ENCODE measurements around the gene ASTN2. TPM values are rescaled to one million over a fixed set of nuclear protein-coding genes. Genes with fewer than 3 reads are reported as not detected.

Gene ASTN2
- total and polyA plus RNA-seq, 7 donors: 0.60 to 7.5 (median 2.2) TPM

GRCh38 chr9:117232281-117232680, 182.6 kb downstream of the ASTN2 start:
- intact Hi-C loops (cut with DNase I): no loop called here
- 70 to 83% methylated on average over 1 of the region's 1 CpG for WGBS, 2 donors
- TF ChIP-seq POLR2A (IDR thresholded peaks at IDR 0.05): no peak
- no peak for TF ChIP-seq EP300 (IDR thresholded peaks at IDR 0.05)
- TF ChIP-seq, protein P1, sequence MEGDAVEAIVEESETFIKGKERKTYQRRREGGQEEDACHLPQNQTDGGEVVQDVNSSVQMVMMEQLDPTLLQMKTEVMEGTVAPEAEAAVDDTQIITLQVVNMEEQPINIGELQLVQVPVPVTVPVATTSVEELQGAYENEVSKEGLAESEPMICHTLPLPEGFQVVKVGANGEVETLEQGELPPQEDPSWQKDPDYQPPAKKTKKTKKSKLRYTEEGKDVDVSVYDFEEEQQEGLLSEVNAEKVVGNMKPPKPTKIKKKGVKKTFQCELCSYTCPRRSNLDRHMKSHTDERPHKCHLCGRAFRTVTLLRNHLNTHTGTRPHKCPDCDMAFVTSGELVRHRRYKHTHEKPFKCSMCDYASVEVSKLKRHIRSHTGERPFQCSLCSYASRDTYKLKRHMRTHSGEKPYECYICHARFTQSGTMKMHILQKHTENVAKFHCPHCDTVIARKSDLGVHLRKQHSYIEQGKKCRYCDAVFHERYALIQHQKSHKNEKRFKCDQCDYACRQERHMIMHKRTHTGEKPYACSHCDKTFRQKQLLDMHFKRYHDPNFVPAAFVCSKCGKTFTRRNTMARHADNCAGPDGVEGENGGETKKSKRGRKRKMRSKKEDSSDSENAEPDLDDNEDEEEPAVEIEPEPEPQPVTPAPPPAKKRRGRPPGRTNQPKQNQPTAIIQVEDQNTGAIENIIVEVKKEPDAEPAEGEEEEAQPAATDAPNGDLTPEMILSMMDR (IDR thresholded peaks at IDR 0.05): no peak
- no peak for TF ChIP-seq POLR2AphosphoS5 (IDR thresholded peaks at IDR 0.05)
- H3K4me1 ChIP-seq: no peaks in the 10 kb centered on the region
- no peak overlapping the region for H3K27ac ChIP-seq
- peaks cover 0 to 4% (median 0%) of the 10 kb centered on the region in 3 donors for H3K27me3 ChIP-seq
- H3K4me3 ChIP-seq: no peak overlapping the region
- no peaks in the 10 kb centered on the region for H3K36me3 ChIP-seq
- DNase-seq: no peak
- no peaks in the 10 kb centered on the region for H3K9me3 ChIP-seq

- Histone ChIP-seq H3K27ac (no peak overlapping the region), H3K36me3 (no peaks in the 10 kb centered on the region), H3K4me3 (no peak overlapping the region), H3K9me3 (no peaks in the 10 kb centered on the region), H3K4me1 (no peaks in the 10 kb centered on the region), H3K27me3 (peaks cover 0 to 4% (median 0%) of the 10 kb centered on the region in 3 donors)
- intact Hi-C loops (cut with DNase I): no loop called here
- DNase-seq: no peak
- 0 to 40% methylated on average over 1 of the region's 1 CpG for WGBS, 2 donors
- TF ChIP-seq EP300 (IDR thresholded peaks at IDR 0.05) (no peak), POLR2A (IDR thresholded peaks at IDR 0.05) (no peak), POLR2AphosphoS5 (IDR thresholded peaks at IDR 0.05) (no peak)
- TF ChIP-seq, protein P1 (IDR thresholded peaks at IDR 0.05): no peak
Observed at GRCh38 chr9:117231012-117231411, 183.8 kb downstream of the ASTN2 start.

- Histone ChIP-seq H3K27me3 (no peaks in the 10 kb centered on the region), H3K36me3 (no peaks in the 10 kb centered on the region), H3K27ac (no peak overlapping the region), H3K4me1 (no peaks in the 10 kb centered on the region), H3K9me3 (no peaks in the 10 kb centered on the region), H3K4me3 (no peak overlapping the region)
- no peak for TF ChIP-seq POLR2A (IDR thresholded peaks at IDR 0.05)
- TF ChIP-seq EP300 (IDR thresholded peaks at IDR 0.05): no peak
- no peak for TF ChIP-seq POLR2AphosphoS5 (IDR thresholded peaks at IDR 0.05)
- TF ChIP-seq, protein P1 (IDR thresholded peaks at IDR 0.05): no peak
- intact Hi-C loops (cut with DNase I): no loop called here
- no peak for DNase-seq
- WGBS, 2 donors: 59 to 74% methylated on average over 4 of the region's 4 CpGs
Observed at GRCh38 chr9:117224695-117225094, 190.2 kb downstream of the ASTN2 start.

DNA sequence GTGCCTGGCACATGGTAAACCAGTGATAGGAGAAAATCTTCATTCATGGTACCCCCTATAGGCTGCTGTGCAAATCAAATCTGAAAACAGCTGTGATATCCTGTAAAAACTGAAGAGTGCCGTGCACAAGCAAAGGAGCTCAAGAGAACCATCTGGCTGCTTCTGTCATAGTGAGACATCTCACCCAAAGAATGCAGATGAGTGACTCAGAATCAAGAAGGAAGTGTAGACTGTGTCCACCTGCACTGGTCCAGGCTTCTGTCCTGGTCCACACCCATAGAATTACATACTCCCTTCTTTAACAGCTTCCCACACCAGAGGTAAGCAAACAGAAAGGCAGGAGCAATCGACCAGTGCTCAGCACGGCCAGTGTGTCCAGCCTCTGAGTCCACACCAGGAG, 195.9 kb downstream of the ASTN2 start:
- Histone ChIP-seq H3K4me3 (no peak overlapping the region), H3K9me3 (no peaks in the 10 kb centered on the region), H3K27me3 (no peaks in the 10 kb centered on the region), H3K27ac (no peak overlapping the region), H3K36me3 (no peaks in the 10 kb centered on the region), H3K4me1 (no peaks in the 10 kb centered on the region)
- 20 to 70% methylated on average over 3 of the region's 3 CpGs for whole genome bisulfite sequencing, 2 donors
- intact Hi-C loops (cut with DNase I): no loop called here
- TF ChIP-seq POLR2AphosphoS5 (IDR thresholded peaks at IDR 0.05) (no peak), EP300 (IDR thresholded peaks at IDR 0.05) (no peak), POLR2A (IDR thresholded peaks at IDR 0.05) (no peak)
- TF ChIP-seq, protein P1 (IDR thresholded peaks at IDR 0.05): no peak
- DNase-seq: no peak

- TF ChIP-seq EP300 (IDR thresholded peaks at IDR 0.05): no peak
- TF ChIP-seq, protein P1 (IDR thresholded peaks at IDR 0.05): no peak
- no peak for TF ChIP-seq POLR2A (IDR thresholded peaks at IDR 0.05)
- TF ChIP-seq POLR2AphosphoS5 (IDR thresholded peaks at IDR 0.05): no peak
- no peaks in the 10 kb centered on the region for H3K4me1 ChIP-seq
- intact Hi-C loops (cut with DNase I): no loop called here
- H3K9me3 ChIP-seq: no peaks in the 10 kb centered on the region
- H3K4me3 ChIP-seq: no peak overlapping the region
- H3K27me3 ChIP-seq: no peaks in the 10 kb centered on the region
- no peaks in the 10 kb centered on the region for H3K36me3 ChIP-seq
- DNase-seq: no peak
- no peak overlapping the region for H3K27ac ChIP-seq
- WGBS, 2 donors: 94 to 95% methylated on average over 23 of the region's 23 CpGs
Observed at GRCh38 chr9:117214416-117214815, 200.4 kb downstream of the ASTN2 start.

All from sigmoid colon (tissue), 7 donors.